Esophagus squamous epithelium (tissue), 5 donors: ENCODE results near the gene ERLEC1. TPM values are rescaled to one million over a fixed set of nuclear protein-coding genes. Genes with fewer than 3 reads are reported as not detected.

ENCODE experiments used
- DNase-seq: peaks from one replicate; lab custom pipeline; 2025; lab: John Stamatoyannopoulos, UW
- H3K27ac ChIP-seq, 4 donors: fragments of 200-600 bp; sonication (generic); one replicate each; pipeline ENCODE4 v1.5.1; 2016 to 2019; ENCODE audit warnings: mild to moderate bottlenecking in 1 of 4
- H3K27me3 ChIP-seq, 4 donors: fragments of 200-600 bp; sonication (generic); 1 replicate in 3 of 4; 2 replicates in 1 of 4; pipeline versions ENCODE4 v1.5.1 to v1.6.0; 2017 to 2021; ENCODE audit warnings: antibody characterized with exemption in 1 of 4
- H3K36me3 ChIP-seq, 3 donors: fragments of 200-600 bp; sonication (generic); one replicate each; pipeline ENCODE4 v1.5.1; 2016 to 2019
- H3K4me1 ChIP-seq, 3 donors: fragments of 200-600 bp; sonication (generic); one replicate each; pipeline ENCODE4 v1.5.1; 2017 to 2019
- H3K4me3 ChIP-seq, 4 donors: fragments of 200-600 bp; sonication (generic); 1 replicate in 3 of 4; 2 replicates in 1 of 4; pipeline ENCODE4 v1.5.1; 2016 to 2019; ENCODE audit warnings: mild to moderate bottlenecking in 2 of 4, moderate library complexity in 1 of 4
- H3K9me3 ChIP-seq, 3 donors: fragments of 200-600 bp; sonication (generic); one replicate each; pipeline ENCODE4 v1.5.1; 2016 to 2019
- CTCF ChIP-seq, 6 experiments: fragments of 450-650 bp in 4 of 6; fragments of 200-600 bp in 2 of 6; sonication (generic) in 2 of 6; IDR thresholded peaks; one replicate each; pipeline ENCODE4 v1.5.1; 2016 to 2019; ENCODE audit warnings: antibody characterized with exemption in 6 of 6, mild to moderate bottlenecking in 4 of 6, moderate library complexity in 4 of 6
- POLR2A ChIP-seq, 4 donors: fragments of 450-650 bp; IDR thresholded peaks; one replicate each; pipeline ENCODE4 v1.6.1; 2017; ENCODE audit warnings: antibody characterized with exemption in 4 of 4, mild to moderate bottlenecking in 4 of 4, moderate library complexity in 3 of 4
- WGBS, 2 donors: methylation state at CpG; one replicate each; pipeline ENCODE4 v1.1.5; 2018; 5-methylcytosine and 5-hydroxymethylcytosine counted together
- intact Hi-C: fragments of 100-400 bp; cut with DNase I; formaldehyde crosslinking; loops from one replicate; pipeline ENCODE4 v1.15.0; 2022
- total RNA-seq, 4 donors: library from RNA; depleted of rRNA; stranded (reverse); fragments of >200 nt; gene quantifications; one replicate each; pipeline ENCODE4 v1.1.0, GENCODE V29; 2016
- donor health status: DM: yes; HTN: yes; CAD: no.

The ERLEC1 gene
- total RNA-seq, 4 donors from 2014 or later = 15.1 to 27.5 (median 21.3) TPM

GRCh38 chr2:53811601-53812000 is 24.8 kb downstream of the ERLEC1 start:
- Histone ChIP-seq H3K4me3 (no peak overlapping the region), H3K27ac (no peak overlapping the region), H3K36me3 (peaks cover 8 to 99% (median 12%) of the 10 kb centered on the region in 3 donors), H3K4me1 (no peaks in the 10 kb centered on the region), H3K9me3 (no peaks in the 10 kb centered on the region), H3K27me3 (no peaks in the 10 kb centered on the region)
- 89 to 93% methylated on average over 3 of the region's 3 CpGs for WGBS, 2 donors
- TF ChIP-seq CTCF (IDR thresholded peaks at IDR 0.05) (no peak), POLR2A (IDR thresholded peaks at IDR 0.05) (no peak)
- no peak for DNase-seq
- intact Hi-C loops = no loop called here

GRCh38 chr2:53813151-53813550 is 26.3 kb downstream of the ERLEC1 start:
- Histone ChIP-seq H3K4me1 (no peaks in the 10 kb centered on the region), H3K36me3 (peaks cover 10 to 99% (median 12%) of the 10 kb centered on the region in 3 donors), H3K9me3 (no peaks in the 10 kb centered on the region), H3K27ac (no peak overlapping the region), H3K4me3 (no peak overlapping the region), H3K27me3 (no peaks in the 10 kb centered on the region)
- intact Hi-C loops = no loop called here
- TF ChIP-seq CTCF (IDR thresholded peaks at IDR 0.05) (no peak), POLR2A (IDR thresholded peaks at IDR 0.05) (no peak)
- no peak for DNase-seq

GRCh38 chr2:53818854-53819435 is 32.1 kb downstream of the ERLEC1 start:
- H3K27ac ChIP-seq = no peak overlapping the region
- DNase-seq = no peak
- H3K4me1 ChIP-seq = no peaks in the 10 kb centered on the region
- TF ChIP-seq CTCF (IDR thresholded peaks at IDR 0.05) = no peak
- TF ChIP-seq POLR2A (IDR thresholded peaks at IDR 0.05) = no peak
- H3K9me3 ChIP-seq = no peaks in the 10 kb centered on the region
- peaks cover 0 to 65% (median 3%) of the 10 kb centered on the region in 3 donors for H3K36me3 ChIP-seq
- intact Hi-C loops = no loop called here
- no peak overlapping the region for H3K4me3 ChIP-seq
- no peaks in the 10 kb centered on the region for H3K27me3 ChIP-seq
- 79 to 89% methylated on average over 3 of the region's 3 CpGs for WGBS, 2 donors

GRCh38 chr2:53819634-53820033 is 32.8 kb downstream of the ERLEC1 start:
- no peak for DNase-seq
- no peak for TF ChIP-seq POLR2A (IDR thresholded peaks at IDR 0.05)
- no peak for TF ChIP-seq CTCF (IDR thresholded peaks at IDR 0.05)
- peaks cover 0 to 58% (median 3%) of the 10 kb centered on the region in 3 donors for H3K36me3 ChIP-seq

GRCh38 chr2:53820048-53820447 is 33.2 kb downstream of the ERLEC1 start:
- no peak for TF ChIP-seq POLR2A (IDR thresholded peaks at IDR 0.05)
- no peak for TF ChIP-seq CTCF (IDR thresholded peaks at IDR 0.05)
- 92 to 93% methylated on average over 9 of the region's 9 CpGs for WGBS, 2 donors
- DNase-seq = no peak
- Histone ChIP-seq H3K9me3 (no peaks in the 10 kb centered on the region), H3K4me1 (no peaks in the 10 kb centered on the region), H3K27ac (no peak overlapping the region), H3K4me3 (no peak overlapping the region), H3K27me3 (no peaks in the 10 kb centered on the region), H3K36me3 (peaks cover 0 to 54% (median 3%) of the 10 kb centered on the region in 3 donors)
- intact Hi-C loops = no loop called here

More at GRCh38 chr2:53819634-53820033, 32.8 kb downstream of the ERLEC1 start:
- Histone ChIP-seq H3K27me3 (no peaks in the 10 kb centered on the region), H3K9me3 (no peaks in the 10 kb centered on the region), H3K4me3 (no peak overlapping the region), H3K27ac (no peak overlapping the region), H3K4me1 (no peaks in the 10 kb centered on the region)
- 74 to 78% methylated on average over 2 to 4 of the region's 4 CpGs for WGBS, 2 donors
- intact Hi-C loops = no loop called here
